DND-41 (cell line): Measurements from ENCODE around the gene TAF1.
"Not testable (repeated sequence)": the region's sequence is repeated elsewhere in the genome, so short reads cannot be mapped to it uniquely, and the experiment has no call there.

Experiments used
- ATAC-seq: fragments of 200-7000 bp; cut with Tn5 transposase; 3 replicates; pipeline ENCODE4 v1.9.1; 2021; ENCODE audit warnings: low read depth; ENCODE audit not compliant: insufficient read depth
- DNase-seq: peaks from one replicate; pipeline ENCODE4 v3.0.0-alpha.2; 2020
- H2AFZ ChIP-seq: 2 replicates; pipeline ENCODE4 v1.6.0; 2012; ENCODE audit warnings: low read depth, low read length
- H3K27ac ChIP-seq: 2 replicates; pipeline ENCODE4 v1.5.1; 2012; ENCODE audit warnings: low read length, inconsistent platforms
- H3K27me3 ChIP-seq: fragments of 200-600 bp; sonication (generic); 2 replicates; pipeline ENCODE4 v1.6.0; 2012; ENCODE audit warnings: low read length, mild to moderate bottlenecking, inconsistent platforms; ENCODE audit not compliant: insufficient read depth, poor library complexity
- H3K36me3 ChIP-seq: 2 replicates; pipeline ENCODE4 v1.5.1; 2012; ENCODE audit warnings: low read length, inconsistent platforms; ENCODE audit not compliant: insufficient read depth
- H3K4me1 ChIP-seq: 2 replicates; pipeline ENCODE4 v1.5.1; 2012; ENCODE audit warnings: mild to moderate bottlenecking, low read length; ENCODE audit not compliant: insufficient read depth
- H3K4me2 ChIP-seq: 2 replicates; pipeline ENCODE4 v1.6.0; 2012; ENCODE audit warnings: mild to moderate bottlenecking, moderate library complexity, low read length, inconsistent platforms; ENCODE audit not compliant: insufficient read depth
- H3K4me3 ChIP-seq, 2 experiments: fragments of 200-600 bp in 1 of 2; shearing (Covaris generic) in 1 of 2; 2 replicates each; pipeline ENCODE4 v1.5.1; 2012 to 2016; ENCODE audit warnings: inconsistent platforms in 2 of 2, low read length in 2 of 2, mild to moderate bottlenecking in 2 of 2, low read depth in 1 of 2, moderate library complexity in 1 of 2
- H3K79me2 ChIP-seq: 2 replicates; pipeline ENCODE4 v1.6.0; 2012; ENCODE audit warnings: low read length, inconsistent platforms; ENCODE audit not compliant: insufficient read depth
- H3K9ac ChIP-seq: 2 replicates; pipeline ENCODE4 v1.6.0; 2012; ENCODE audit warnings: low read depth, mild to moderate bottlenecking, inconsistent platforms, low read length, moderate library complexity
- H3K9me3 ChIP-seq: 2 replicates; pipeline ENCODE4 v1.5.1; 2012; ENCODE audit warnings: low read length, moderate library complexity, mild to moderate bottlenecking, inconsistent platforms; ENCODE audit not compliant: insufficient read depth, severe bottlenecking
- H4K20me1 ChIP-seq: 2 replicates; pipeline ENCODE4 v1.6.0; 2012; ENCODE audit warnings: low read length; ENCODE audit not compliant: insufficient read depth
- EZH2 ChIP-seq: IDR thresholded peaks from 3 replicates; pipeline ENCODE4 v1.6.1; 2012; ENCODE audit warnings: borderline replicate concordance, low read depth, mild to moderate bottlenecking, moderate library complexity, low read length, inconsistent platforms; ENCODE audit not compliant: severe bottlenecking
- TF ChIP-seq, protein P1 (sequence below): IDR thresholded peaks from 2 replicates; pipeline ENCODE4 v1.5.1; 2012; ENCODE audit warnings: borderline replicate concordance, low read length, moderate library complexity, mild to moderate bottlenecking; ENCODE audit not compliant: poor library complexity, severe bottlenecking; ENCODE audit errors: extremely low read depth

Gene TAF1

DNA sequence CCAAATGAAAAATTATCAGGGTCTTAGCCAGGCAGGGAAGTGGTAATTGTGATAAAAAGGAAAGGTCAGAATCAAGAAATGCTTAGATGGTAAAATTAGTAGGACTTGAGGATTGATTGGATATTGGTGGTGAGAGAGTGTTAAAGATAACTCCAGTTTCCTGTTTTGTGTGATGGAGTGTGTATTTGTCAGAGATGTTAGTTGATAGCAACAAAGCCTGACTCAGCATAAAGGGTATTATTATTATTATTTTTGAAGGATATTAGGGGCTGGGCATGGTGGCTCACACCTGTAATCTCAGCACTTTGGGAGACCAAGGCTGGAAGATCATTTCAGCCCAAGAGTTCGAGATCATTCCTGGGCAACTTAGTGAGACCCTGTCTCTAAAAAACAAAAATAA is 143.1 kb downstream of the TAF1 start:
- H2AFZ ChIP-seq: no peak overlapping the region
- TF ChIP-seq EZH2: no peak
- no peaks in the 10 kb centered on the region for H3K36me3 ChIP-seq
- no peaks in the 10 kb centered on the region for H4K20me1 ChIP-seq
- ATAC-seq (no peak), DNase-seq (no peak)
- H3K27ac ChIP-seq: no peak overlapping the region
- H3K9ac ChIP-seq: no peak overlapping the region
- no peaks in the 10 kb centered on the region for H3K4me1 ChIP-seq
- H3K27me3 ChIP-seq: no peaks in the 10 kb centered on the region
- no peaks in the 10 kb centered on the region for H3K79me2 ChIP-seq
- H3K9me3 ChIP-seq: no peaks in the 10 kb centered on the region
- H3K4me3 ChIP-seq: no peak overlapping the region
- H3K4me2 ChIP-seq: no peak overlapping the region

DNA sequence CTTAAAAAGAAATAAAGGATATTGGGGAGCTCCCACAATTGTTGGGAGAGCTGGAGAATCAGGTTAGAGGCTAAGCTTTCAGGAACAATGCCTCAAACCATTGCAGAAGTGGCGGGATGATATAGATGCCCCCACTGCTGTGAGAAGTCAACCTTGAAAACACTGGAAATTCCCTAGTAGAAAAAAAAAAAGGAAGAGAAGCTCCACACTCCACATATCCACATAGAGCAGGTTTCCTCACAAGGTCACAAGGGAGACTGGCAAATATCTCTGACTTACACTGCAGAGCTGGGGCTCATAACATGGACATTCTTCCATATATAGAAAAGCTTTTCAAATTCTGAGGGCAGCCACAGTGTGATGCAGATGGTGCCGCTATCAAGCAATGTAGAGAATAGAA is 144.0 kb downstream of the TAF1 start:
- Histone ChIP-seq H3K9ac (no peak overlapping the region), H3K36me3 (no peaks in the 10 kb centered on the region), H3K27ac (no peak overlapping the region), H3K9me3 (no peaks in the 10 kb centered on the region), H2AFZ (no peak overlapping the region), H3K4me1 (no peaks in the 10 kb centered on the region), H3K79me2 (no peaks in the 10 kb centered on the region), H3K4me2 (no peak overlapping the region), H4K20me1 (no peaks in the 10 kb centered on the region), H3K4me3 (no peak overlapping the region), H3K27me3 (no peaks in the 10 kb centered on the region)
- ATAC-seq: no peak
- TF ChIP-seq, protein P1, sequence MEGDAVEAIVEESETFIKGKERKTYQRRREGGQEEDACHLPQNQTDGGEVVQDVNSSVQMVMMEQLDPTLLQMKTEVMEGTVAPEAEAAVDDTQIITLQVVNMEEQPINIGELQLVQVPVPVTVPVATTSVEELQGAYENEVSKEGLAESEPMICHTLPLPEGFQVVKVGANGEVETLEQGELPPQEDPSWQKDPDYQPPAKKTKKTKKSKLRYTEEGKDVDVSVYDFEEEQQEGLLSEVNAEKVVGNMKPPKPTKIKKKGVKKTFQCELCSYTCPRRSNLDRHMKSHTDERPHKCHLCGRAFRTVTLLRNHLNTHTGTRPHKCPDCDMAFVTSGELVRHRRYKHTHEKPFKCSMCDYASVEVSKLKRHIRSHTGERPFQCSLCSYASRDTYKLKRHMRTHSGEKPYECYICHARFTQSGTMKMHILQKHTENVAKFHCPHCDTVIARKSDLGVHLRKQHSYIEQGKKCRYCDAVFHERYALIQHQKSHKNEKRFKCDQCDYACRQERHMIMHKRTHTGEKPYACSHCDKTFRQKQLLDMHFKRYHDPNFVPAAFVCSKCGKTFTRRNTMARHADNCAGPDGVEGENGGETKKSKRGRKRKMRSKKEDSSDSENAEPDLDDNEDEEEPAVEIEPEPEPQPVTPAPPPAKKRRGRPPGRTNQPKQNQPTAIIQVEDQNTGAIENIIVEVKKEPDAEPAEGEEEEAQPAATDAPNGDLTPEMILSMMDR: no peak
- no peak for TF ChIP-seq EZH2
- no peak for DNase-seq

DNA sequence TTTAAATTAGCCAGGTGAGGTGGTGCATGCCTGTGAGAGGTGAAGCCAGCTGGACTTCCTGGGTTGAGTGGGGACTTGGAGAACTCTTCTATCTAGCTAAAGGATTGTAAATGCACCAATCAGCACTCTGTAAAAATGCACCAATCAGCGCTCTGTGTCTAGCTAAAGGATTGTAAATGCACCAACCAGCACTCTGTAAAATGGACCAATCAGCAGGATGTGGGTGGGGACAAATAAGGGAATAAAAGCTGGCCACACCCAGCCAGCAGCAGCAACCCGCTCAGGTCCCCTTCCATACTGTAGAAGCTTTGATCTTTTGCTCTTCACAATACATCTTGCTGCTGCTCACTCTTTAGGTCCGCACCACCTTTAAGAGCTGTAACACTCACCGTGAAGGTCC is 147.6 kb downstream of the TAF1 start:
- not testable (repeated sequence) for H2AFZ ChIP-seq, ATAC-seq, H3K36me3 ChIP-seq, H3K27me3 ChIP-seq, H3K79me2 ChIP-seq, H4K20me1 ChIP-seq, H3K4me3 ChIP-seq, H3K9me3 ChIP-seq, H3K4me2 ChIP-seq, H3K4me1 ChIP-seq, DNase-seq, H3K27ac ChIP-seq, H3K9ac ChIP-seq

DNA sequence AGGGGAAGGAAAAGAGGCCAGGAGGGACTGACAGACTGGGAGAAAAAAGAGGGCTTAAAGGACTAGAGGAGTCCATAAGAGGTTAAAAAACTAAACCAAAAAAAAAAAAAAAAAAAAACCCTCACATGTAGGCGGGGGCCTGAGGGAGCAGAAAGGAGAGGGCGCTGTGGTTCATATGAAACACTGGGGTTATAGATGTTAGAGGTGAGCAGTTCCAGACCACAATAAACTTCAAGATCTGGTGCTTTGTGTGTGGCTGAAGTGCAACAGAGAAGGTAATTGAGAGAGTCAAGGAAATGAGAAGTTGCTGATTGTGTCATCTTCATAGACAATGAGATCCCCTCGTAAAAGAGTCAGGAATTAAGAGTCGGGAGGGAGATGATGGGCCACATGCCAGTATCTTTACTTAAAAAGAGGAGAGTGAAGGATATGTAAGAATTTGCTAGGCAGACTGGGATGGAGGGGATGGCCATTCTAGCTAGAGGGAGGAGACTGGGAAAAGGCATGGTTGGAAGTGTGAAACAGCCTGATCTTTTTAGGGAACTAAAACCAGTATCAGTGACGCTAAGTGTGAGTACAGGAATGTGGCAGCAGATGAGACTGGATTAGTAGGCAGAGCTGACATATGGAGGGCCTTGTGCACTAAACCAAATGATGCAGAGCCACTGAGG is 148.3 kb downstream of the TAF1 start:
- no peaks in the 10 kb centered on the region for H3K27me3 ChIP-seq
- no peak overlapping the region for H3K27ac ChIP-seq
- H3K4me3 ChIP-seq: no peak overlapping the region
- ATAC-seq (no peak), DNase-seq (no peak)
- H3K4me2 ChIP-seq: no peak overlapping the region
- H3K4me1 ChIP-seq: no peaks in the 10 kb centered on the region
- no peaks in the 10 kb centered on the region for H3K79me2 ChIP-seq
- TF ChIP-seq EZH2: no peak
- TF ChIP-seq, protein P1: no peak
- no peaks in the 10 kb centered on the region for H3K36me3 ChIP-seq
- no peak overlapping the region for H2AFZ ChIP-seq
- H3K9ac ChIP-seq: no peak overlapping the region
- H3K9me3 ChIP-seq: no peaks in the 10 kb centered on the region
- no peaks in the 10 kb centered on the region for H4K20me1 ChIP-seq
